Panc1 (cell line): ENCODE measurements around the gene TOP1. TPM values are rescaled to one million over a fixed set of nuclear protein-coding genes. Genes with fewer than 3 reads are reported as not detected.

Experiments
- ATAC-seq: fragments of 200-7000 bp; cut with Tn5 transposase; 2 replicates; pipeline ENCODE4 v1.9.1; 2020; ENCODE audit warnings: mild to moderate bottlenecking, moderate library complexity
- BruUV-seq: library from RNA; stranded (reverse); fragments of 400-500 nt; replicated peaks from 2 replicates; lab custom pipeline; 2021; lab: Mats Ljungman, UMichigan
- CTCF ChIA-PET: fragments of 300-600 bp; sonication (Branson Sonifier 250); formaldehyde crosslinking; loops from one replicate; lab custom pipeline; 2022; ENCODE audit warnings: antibody characterized with exemption; lab: Charles Lee
- POLR2A ChIA-PET: fragments of 300-600 bp; sonication (Branson Sonifier 250); formaldehyde crosslinking; loops from one replicate; lab custom pipeline; 2022; ENCODE audit warnings: antibody characterized with exemption; lab: Charles Lee
- DNase-seq: peaks from one replicate; pipeline ENCODE4 v3.0.0-alpha.2; 2010; ENCODE audit warnings: low read depth, low spot score
- H3K27ac ChIP-seq: 2 replicates; pipeline ENCODE4 v1.5.1; 2011; ENCODE audit warnings: mild to moderate bottlenecking, low read length, inconsistent platforms
- H3K27me3 ChIP-seq: fragments of 200-500 bp; sonication (Bioruptor generic); 2 replicates; pipeline ENCODE4 v1.6.0; 2014; ENCODE audit warnings: low read length, inconsistent platforms; ENCODE audit not compliant: control insufficient read depth, insufficient read depth
- H3K36me3 ChIP-seq: fragments of 200-500 bp; sonication (Bioruptor generic); 2 replicates; pipeline ENCODE4 v1.5.1; 2014; ENCODE audit warnings: inconsistent platforms, mild to moderate bottlenecking, low read length, moderate library complexity; ENCODE audit not compliant: control insufficient read depth, insufficient read depth
- H3K4me1 ChIP-seq: 2 replicates; pipeline ENCODE4 v1.5.1; 2011; ENCODE audit warnings: inconsistent platforms, mild to moderate bottlenecking, low read length, moderate library complexity; ENCODE audit not compliant: control insufficient read depth, insufficient read depth
- H3K4me3 ChIP-seq, 2 experiments: 2 replicates each; pipeline ENCODE4 v1.5.1; 2011 to 2012; ENCODE audit warnings: low read depth in 2 of 2, low read length in 2 of 2, mild to moderate bottlenecking in 2 of 2, inconsistent platforms in 1 of 2, moderate library complexity in 1 of 2
- H3K9me3 ChIP-seq: fragments of 200-500 bp; sonication (Bioruptor generic); 2 replicates; pipeline ENCODE4 v1.5.1; 2014; ENCODE audit warnings: low read depth, mild to moderate bottlenecking, inconsistent platforms, low read length, moderate library complexity; ENCODE audit not compliant: control insufficient read depth, insufficient read depth
- POLR2AphosphoS5 ChIP-seq: IDR thresholded peaks from 2 replicates; pipeline ENCODE4 v1.6.1; 2012; ENCODE audit warnings: mild to moderate bottlenecking, low read depth, low read length, moderate library complexity
- SIN3A ChIP-seq: IDR thresholded peaks from 2 replicates; pipeline ENCODE4 v1.6.1; 2012; ENCODE audit warnings: low read depth, mild to moderate bottlenecking, low read length, moderate library complexity, borderline replicate concordance; ENCODE audit not compliant: insufficient read depth
- TCF7L2 ChIP-seq: IDR thresholded peaks from 2 replicates; pipeline ENCODE4 v1.6.1; 2011; ENCODE audit warnings: mild to moderate bottlenecking, low read depth, low read length, inconsistent platforms
- in situ Hi-C: cut with HindIII; loops from 2 replicates; pipeline ENCODE4 v1.10.0; 2016; ENCODE audit warnings: low sequenced_read_pairs, low pct_unique_long_range_greater_than_20kb
- intact Hi-C: fragments of 100-400 bp; cut with micrococcal nuclease; formaldehyde crosslinking; loops from one replicate; pipeline ENCODE4 v1.10.0; 2022; ENCODE audit not compliant: unreplicated experiment
- total RNA-seq: library from RNA; stranded (reverse); gene quantifications from one replicate; pipeline ENCODE4 v1.2.1, GENCODE V29; 2021; ENCODE audit not compliant: unreplicated experiment
- TF ChIP-seq, protein P1 (sequence below), 2 experiments: IDR thresholded peaks; 2 replicates each; pipeline ENCODE4 v1.6.1; 2011 to 2012; ENCODE audit warnings: low read depth in 2 of 2, control low read depth in 1 of 2, low read length in 1 of 2, mild to moderate bottlenecking in 1 of 2, moderate library complexity in 1 of 2; ENCODE audit not compliant: insufficient read depth in 1 of 2
- TF ChIP-seq, protein P2 (sequence below): fragments of 450-650 bp; IDR thresholded peaks from 2 replicates; pipeline ENCODE4 v1.5.1; 2017; ENCODE audit warnings: mild to moderate bottlenecking

TOP1 gene
- total RNA-seq, 1 experiment from 2014 or later: 65.2 TPM

DNA sequence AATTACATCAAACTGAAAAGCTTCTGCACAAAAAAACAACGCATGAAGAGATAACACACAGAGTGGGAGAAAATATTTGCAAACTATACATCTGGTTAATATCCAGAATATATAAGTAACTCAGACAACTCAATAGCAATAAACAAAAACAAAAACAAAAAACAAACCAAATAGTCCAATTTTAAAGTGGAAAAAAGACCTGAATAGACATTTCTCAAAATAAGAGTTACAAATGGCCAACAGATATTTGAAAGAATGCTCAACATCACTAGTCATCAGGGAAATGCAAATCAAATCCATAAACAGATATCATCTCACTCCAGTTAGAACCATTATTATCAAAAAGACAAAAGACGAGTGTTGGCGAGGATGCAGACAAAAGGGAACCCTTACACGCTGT, 28.8 kb upstream of the TOP1 start:
- TF ChIP-seq SIN3A: no peak
- TF ChIP-seq, protein P1, sequence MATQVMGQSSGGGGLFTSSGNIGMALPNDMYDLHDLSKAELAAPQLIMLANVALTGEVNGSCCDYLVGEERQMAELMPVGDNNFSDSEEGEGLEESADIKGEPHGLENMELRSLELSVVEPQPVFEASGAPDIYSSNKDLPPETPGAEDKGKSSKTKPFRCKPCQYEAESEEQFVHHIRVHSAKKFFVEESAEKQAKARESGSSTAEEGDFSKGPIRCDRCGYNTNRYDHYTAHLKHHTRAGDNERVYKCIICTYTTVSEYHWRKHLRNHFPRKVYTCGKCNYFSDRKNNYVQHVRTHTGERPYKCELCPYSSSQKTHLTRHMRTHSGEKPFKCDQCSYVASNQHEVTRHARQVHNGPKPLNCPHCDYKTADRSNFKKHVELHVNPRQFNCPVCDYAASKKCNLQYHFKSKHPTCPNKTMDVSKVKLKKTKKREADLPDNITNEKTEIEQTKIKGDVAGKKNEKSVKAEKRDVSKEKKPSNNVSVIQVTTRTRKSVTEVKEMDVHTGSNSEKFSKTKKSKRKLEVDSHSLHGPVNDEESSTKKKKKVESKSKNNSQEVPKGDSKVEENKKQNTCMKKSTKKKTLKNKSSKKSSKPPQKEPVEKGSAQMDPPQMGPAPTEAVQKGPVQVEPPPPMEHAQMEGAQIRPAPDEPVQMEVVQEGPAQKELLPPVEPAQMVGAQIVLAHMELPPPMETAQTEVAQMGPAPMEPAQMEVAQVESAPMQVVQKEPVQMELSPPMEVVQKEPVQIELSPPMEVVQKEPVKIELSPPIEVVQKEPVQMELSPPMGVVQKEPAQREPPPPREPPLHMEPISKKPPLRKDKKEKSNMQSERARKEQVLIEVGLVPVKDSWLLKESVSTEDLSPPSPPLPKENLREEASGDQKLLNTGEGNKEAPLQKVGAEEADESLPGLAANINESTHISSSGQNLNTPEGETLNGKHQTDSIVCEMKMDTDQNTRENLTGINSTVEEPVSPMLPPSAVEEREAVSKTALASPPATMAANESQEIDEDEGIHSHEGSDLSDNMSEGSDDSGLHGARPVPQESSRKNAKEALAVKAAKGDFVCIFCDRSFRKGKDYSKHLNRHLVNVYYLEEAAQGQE (IDR thresholded peaks at IDR 0.05; ENCODE audit: insufficient read depth in 1 of 2, low read depth in 2 of 2, low read length in 1 of 2): no peak
- TF ChIP-seq, protein P2, sequence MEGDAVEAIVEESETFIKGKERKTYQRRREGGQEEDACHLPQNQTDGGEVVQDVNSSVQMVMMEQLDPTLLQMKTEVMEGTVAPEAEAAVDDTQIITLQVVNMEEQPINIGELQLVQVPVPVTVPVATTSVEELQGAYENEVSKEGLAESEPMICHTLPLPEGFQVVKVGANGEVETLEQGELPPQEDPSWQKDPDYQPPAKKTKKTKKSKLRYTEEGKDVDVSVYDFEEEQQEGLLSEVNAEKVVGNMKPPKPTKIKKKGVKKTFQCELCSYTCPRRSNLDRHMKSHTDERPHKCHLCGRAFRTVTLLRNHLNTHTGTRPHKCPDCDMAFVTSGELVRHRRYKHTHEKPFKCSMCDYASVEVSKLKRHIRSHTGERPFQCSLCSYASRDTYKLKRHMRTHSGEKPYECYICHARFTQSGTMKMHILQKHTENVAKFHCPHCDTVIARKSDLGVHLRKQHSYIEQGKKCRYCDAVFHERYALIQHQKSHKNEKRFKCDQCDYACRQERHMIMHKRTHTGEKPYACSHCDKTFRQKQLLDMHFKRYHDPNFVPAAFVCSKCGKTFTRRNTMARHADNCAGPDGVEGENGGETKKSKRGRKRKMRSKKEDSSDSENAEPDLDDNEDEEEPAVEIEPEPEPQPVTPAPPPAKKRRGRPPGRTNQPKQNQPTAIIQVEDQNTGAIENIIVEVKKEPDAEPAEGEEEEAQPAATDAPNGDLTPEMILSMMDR: no peak
- TF ChIP-seq POLR2AphosphoS5: no peak
- no peak for TF ChIP-seq TCF7L2
- intact Hi-C loops (no loop called here), in situ Hi-C loops (no loop called here)
- no peak for DNase-seq
- H3K4me1 ChIP-seq: peaks cover 15% of the 10 kb centered on the region
- CTCF ChIA-PET: no interaction called here
- H3K27ac ChIP-seq: no peak overlapping the region
- BruUV-seq: no TSS peak
- no peaks in the 10 kb centered on the region for H3K36me3 ChIP-seq
- POLR2A ChIA-PET: no interaction called here
- no peak overlapping the region for H3K4me3 ChIP-seq
- H3K9me3 ChIP-seq: no peaks in the 10 kb centered on the region
- H3K27me3 ChIP-seq: no peaks in the 10 kb centered on the region
- ATAC-seq: no peak

DNA sequence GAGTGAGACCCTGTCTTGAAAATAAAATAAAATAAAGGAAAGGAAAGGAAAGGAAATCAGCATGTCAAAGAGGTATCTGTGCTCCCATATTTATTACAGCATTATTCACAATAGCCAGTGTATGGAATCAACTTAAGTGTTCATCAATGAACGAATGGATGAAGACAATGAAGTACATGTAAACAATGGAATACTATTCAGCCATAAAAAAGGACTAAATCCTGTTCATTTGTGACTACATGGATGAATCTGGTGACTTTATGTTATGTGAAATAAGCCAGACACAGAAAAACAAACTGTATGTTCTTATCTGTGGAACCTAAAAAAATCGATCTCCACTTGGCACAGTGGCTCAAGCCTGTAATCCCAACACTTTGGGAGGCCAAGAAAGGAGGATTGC, 28.0 kb upstream of the TOP1 start:
- TF ChIP-seq, protein P2: no peak
- TF ChIP-seq SIN3A (no peak), TCF7L2 (no peak), POLR2AphosphoS5 (no peak)
- TF ChIP-seq, protein P1 (IDR thresholded peaks at IDR 0.05; ENCODE audit: insufficient read depth in 1 of 2, low read depth in 2 of 2, low read length in 1 of 2): no peak
- H3K9me3 ChIP-seq: no peaks in the 10 kb centered on the region
- ChIA-PET CTCF (no interaction called here), POLR2A (interaction anchor here (0.6 kb wide), 1 partner anchor 87 kb away, joined by 8 read pairs; no protein-coding TSS in a partner anchor)
- in situ Hi-C loops: no loop called here
- intact Hi-C loops: no loop called here
- H3K27ac ChIP-seq: no peak overlapping the region
- no peaks in the 10 kb centered on the region for H3K36me3 ChIP-seq
- BruUV-seq: no TSS peak
- DNase-seq (no peak), ATAC-seq (no peak)
- peaks cover 15% of the 10 kb centered on the region for H3K4me1 ChIP-seq
- H3K27me3 ChIP-seq: no peaks in the 10 kb centered on the region
- no peak overlapping the region for H3K4me3 ChIP-seq
